ENCODE data around the gene CNTNAP2.

The CNTNAP2 gene

DNA sequence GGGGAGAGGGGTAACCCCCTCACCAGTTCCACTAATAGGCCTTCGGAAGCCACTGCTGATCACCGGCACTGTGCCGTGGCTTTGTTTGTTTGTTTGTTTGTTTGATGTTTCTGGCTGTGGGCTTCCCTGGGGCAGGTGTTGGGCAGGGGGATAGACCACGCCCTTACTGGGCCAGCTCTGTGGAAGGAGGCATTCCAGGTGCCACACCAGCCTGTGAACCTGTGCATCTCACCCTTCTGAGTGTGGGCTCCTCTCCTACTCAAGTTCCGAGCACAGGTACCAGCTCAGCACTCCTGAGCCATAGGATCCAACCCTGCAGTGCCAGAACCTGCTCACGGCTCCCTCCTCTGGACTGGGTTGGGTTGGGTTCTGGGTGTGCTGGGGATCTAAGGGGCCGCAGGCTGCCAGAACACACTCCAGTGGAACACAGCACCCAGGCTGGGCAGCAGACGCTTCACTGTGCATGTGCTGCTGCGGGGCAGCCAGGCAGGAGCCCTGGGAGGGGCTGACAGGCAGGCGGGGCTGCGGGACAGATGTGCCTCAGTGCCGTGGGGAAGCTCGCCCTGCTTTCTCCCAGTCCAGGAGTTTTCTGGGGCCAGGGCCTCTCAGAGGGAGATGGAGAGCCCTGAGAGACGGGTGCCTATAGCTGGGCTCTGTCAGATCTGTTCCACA, 1053.9 kb downstream of the CNTNAP2 start:
- no peak for DNase-seq

DNA sequence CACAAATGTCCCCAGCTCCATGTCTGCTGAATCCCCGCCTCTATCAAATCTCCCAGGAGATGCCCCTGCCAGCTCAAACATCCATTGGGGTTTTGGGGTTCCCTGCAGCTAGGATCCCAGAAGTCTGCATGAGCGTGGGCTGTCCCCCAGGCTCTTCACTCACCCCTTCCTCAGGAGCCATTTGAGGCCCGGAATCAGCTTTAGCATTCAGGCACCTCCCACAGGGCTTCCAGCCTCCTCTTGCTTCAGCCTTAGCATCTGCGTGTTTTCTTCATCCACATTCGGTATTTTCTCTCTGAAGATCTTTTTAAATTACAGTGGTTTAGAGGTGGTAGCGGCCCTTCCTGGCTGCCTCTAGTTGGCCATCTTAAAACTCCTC, 1054.4 kb downstream of the CNTNAP2 start:
- no peak for DNase-seq

DNA sequence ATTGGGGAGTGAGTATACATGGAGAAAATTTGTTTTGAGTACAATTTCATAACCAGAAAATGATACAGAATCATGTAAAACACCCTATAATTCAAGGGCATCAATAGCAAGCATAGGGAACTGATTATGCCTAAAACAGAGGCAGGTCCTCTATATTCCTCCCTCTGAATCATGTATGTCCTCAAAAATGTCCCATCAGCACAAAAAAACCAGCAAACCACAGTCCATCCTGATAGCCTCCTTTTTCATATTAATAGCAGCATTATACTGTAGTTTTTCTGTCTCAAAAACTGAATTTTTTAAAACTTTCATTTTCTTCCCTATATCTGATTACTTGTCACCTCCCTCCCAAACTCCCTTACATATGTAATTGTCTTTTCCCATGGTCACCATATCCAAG, 1057.3 kb downstream of the CNTNAP2 start:
- DNase-seq: no peak

DNA sequence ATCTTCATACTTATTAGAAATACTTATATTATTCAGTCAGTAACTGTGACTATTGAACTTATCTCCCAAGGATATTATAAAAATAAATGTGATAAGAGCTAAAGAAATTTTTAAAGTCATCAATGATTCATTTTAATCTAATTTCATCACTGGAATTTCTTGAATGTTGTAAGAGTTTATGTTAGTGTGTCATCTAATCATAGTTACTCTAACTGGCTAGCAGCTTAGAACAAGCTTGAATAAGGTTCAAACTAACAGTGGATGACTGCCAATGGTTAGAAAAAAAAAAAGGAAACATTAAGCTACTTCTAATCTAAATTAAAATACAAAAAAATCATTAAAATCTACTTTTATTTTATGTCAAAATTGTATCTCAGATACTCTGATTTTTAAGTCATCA, 1066.3 kb downstream of the CNTNAP2 start:
- DNase-seq: no peak

DNA sequence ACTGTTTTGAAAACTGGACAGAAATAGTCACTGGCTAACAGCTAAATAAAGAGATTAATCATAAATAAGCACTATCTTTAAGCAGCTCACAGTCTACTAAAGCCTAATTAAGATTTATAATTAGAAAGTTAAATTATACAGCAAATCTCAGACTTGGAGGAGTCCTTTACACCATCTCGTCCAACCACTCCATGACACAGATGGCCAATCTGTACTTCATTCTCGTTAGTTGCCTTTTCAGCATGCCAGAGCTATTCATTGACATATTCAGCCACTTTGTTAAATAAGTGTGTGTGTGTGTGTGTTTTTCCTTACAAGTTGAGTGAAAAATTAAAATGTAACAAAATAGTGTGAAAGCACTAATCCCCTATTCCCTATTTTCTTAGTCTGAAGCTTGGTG, 1066.7 kb downstream of the CNTNAP2 start:
- no peak for DNase-seq

DNA sequence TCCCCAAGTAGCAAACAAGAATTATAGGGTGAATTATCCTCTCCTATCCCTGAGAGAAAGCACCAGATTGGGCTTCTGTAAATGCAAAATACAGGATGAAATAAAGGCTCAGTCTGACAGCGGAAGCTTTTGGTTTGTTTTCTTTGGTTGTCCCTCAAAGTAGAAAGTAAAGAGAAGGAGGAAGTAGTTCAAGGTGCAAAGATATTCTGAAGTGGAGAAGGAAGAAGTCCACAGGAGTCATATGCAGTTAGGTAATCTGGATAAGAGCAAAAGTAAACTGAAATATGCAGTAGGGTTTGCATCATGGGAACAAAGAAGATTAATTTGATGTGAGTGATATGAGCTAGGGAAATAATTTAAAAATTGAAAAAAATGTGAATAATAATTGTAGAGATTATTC, 1071.9 kb downstream of the CNTNAP2 start:
- no peak for DNase-seq

DNA sequence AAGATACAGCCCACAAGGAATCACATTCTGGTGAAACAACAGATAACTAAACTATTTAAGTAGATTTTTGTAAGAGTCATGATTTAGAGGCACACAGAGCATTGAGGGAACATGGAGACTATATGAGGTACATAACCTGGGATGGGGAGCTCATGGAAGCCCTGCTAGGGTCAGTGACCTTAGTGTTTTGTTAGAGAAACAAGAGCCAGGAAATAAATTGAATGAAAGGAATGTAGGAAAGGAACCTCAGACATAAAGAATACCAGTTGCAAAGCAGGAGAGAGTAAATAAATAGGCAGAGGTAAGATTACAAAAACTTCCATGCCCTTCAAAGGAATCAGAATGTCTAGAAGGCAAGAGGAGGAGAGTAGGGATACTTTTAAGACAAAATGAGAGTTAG, 1076.9 kb downstream of the CNTNAP2 start:
- DNase-seq: no peak

DNA sequence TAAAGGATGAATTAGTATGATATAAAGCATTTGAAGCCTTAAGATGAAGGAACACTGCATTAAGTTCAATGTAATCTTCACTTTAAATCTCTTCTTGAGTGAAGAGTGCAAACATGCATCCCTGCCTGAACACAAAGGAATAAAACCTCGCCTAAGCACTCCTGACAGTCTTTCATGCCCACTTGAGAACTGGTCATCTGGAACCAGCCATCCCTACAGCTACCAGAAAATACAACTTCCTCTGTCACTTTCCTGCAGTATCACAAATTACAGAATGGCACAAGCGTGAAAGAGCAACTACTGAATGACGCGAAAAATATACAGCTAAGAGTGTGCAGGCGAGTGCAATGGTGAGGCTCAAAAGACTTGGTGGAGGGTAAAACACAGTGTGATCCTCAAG, 1079.9 kb downstream of the CNTNAP2 start:
- no peak for DNase-seq

DNA sequence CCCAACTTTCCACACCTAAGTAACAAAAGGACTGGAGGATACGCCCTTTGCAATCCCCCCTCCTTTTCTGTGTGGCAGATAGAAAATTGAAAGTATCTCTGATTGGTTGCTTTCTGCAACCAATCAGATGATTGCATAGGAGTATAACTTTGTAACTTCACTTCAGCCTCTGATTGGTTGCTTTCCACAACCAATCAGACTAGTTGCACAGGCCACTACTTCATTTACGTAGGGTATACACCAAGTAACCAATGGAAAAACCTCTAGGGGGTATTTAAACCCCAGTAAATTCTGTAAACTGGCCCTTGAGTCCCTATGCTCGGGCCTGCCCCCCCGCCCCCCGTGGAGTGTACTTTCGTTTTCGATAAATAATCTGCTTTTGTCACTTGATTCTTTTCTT, 1080.4 kb downstream of the CNTNAP2 start:
- DNase-seq: no peak

DNA sequence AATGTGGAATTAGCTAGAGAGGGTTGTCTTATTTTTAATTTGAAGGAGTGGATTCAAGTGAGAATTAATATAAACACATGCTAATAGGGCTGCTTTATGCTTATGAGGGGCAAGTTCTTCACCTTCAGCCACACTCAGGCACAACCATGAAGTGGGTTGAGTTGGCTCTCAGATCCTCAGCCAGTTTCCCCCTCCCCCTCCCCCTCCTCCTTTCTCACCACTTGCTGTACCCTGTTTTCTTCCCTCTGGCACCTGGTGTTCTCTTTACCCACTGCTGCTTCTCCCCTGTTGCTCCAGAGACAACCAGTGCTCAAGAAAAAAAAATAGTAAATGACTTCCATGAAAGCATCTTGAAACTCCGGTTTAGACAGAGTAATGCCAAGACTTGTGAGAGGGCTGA, 1083.3 kb downstream of the CNTNAP2 start:
- DNase-seq: no peak

DNA sequence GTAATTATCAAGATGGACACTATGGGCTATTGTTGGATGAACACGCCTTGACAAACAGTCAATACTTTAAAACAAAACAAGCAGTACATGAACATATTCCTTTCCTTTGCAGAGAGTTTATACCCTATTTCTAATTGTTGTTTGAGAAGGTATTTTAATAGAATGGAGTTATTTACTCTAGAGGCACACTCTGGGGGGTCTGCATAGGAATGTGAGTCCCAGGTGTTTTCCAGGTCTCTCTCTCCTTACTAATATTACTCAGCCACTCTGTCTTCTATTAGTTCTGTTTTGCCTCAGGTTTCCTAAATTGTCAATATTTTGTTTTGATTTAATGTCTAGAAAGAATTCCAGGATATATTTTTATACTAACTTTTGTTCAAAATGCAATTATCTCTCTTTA, 1091.4 kb downstream of the CNTNAP2 start:
- no peak for DNase-seq

DNA sequence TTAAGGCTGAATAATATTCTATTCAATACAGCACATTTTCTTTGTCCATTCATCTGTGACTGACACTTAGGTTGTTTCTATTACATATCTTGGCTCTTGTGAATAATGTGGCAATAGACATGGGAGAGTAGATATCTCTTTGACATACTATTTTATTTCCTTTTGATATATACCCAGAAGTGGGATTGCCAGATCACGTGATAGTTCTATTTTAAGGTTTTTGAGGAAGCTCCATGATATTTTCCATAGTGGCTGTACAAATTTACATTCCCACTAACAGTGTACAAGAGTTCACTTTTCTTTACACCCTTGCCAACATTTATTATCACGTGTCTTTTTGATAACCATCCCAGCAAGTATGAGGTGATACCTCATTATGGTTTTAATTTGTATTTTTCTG, 1114.7 kb downstream of the CNTNAP2 start:
- DNase-seq: no peak

DNA sequence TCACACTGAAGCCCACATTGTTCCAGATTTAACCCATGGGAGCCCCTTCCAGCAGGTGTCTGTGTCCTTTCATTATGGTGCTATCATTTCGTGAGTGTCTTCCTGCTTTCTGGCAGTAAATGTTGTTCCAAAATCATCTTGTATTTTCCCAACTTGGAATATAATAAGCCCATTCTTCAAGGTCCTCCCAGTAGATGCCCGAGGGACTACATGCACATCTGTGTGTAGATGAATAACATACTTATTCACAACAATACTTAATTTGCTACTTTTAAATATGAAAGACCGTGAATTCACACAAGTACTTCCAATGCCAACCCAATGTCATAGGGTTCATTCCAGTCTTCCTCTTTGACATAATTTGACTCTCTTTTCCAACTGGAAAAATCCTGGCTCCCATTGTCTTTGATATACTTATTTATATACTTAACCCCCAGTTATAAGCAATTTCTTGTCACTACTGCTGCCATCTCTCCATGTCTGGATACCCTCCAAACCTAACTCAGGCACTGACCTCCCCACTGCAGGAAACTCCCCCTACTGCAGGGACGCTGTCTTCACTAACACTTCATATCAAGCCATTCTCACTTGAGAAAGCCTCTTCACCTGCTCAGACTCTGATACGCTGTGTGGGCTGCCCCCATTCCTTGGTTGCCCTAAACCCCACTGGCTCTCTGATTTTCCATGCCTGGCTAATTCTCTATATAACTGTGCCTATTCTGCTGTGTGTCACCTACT, 1119.2 kb downstream of the CNTNAP2 start:
- no peak for DNase-seq

DNA sequence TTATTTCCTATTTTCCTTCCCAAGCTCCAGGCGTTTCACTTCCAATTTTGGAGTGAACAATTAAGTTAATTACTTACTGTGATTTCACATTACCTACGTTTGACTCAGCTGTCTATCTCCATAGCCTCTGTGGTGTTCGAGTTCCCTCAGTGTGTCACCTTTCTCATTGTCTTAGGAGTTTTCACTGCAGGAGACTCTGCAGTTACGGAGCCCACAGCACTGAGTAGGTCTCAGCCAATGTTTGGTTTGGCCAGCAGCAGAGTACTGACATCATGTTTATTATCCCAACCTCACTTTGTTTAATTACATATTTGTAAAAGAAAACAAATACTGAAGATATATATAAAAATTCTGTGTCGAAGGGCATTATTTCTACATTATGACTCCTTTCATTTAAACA, 1123.9 kb downstream of the CNTNAP2 start:
- DNase-seq: no peak

DNA sequence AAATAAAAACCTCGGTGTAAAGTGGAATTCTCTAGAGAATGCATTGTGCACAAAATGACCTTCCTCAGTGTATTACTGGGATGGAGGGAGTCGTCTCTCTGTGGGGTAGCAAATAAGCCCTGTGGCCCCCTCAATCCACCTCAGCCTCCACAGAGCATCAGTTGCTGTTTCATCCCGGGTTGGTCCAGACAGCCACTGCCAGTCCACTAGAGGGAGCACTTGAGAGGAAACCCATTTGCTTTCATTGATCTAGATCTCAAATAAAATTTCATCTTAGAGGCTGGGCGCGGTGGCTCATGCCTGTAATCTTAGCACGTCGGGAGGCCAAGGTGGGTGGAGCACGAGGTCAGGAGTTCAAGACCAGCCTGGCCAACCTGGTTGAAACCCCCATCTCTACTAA, 1128.7 kb downstream of the CNTNAP2 start:
- no peak for DNase-seq

DNA sequence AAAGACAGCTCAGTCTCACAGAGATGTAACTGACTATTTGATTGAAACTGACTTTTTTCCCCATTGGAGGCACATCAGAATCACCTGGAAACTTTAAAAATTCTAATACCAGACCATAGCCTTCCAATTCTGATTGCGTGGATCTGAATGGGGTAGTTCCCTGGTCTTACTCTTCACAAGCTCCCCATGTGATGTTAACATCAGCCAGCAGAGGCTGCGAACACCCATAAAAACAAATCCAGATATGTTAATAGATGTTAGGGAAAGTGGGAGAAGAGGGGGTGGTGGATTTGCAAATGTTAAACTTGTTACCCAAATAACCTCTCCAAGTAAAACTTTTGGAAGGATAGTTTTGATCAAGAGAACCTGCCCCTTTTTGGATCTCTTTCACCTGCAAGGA, 1133.4 kb downstream of the CNTNAP2 start:
- DNase-seq: no peak

DNA sequence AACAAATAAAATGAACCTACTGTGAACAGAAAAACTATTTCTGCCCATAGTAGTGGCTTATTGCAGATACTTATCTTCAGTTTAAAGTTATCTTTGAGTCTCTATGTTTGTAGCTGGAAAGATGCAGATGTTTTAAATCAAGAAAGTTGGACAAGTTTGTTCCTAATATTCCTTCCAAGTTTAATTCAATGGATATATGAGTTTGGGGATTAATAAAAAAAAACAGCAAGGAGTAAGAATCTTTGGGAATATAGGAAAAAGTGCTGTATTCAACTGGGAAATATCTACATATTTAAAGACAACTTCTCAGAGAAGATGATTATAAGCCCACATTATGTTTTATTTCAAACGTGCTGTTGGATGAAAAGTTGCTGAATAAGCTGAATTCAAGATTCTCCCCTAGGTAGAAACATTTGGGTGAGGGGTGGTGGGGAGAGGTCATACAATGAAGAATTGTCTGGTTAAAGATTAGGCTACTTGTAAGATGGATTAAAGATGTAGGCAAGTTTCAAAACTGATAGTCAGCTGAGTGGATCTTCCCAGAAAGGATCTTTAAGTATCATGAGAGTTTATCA, 1135.2 kb downstream of the CNTNAP2 start:
- DNase-seq: no peak

DNA sequence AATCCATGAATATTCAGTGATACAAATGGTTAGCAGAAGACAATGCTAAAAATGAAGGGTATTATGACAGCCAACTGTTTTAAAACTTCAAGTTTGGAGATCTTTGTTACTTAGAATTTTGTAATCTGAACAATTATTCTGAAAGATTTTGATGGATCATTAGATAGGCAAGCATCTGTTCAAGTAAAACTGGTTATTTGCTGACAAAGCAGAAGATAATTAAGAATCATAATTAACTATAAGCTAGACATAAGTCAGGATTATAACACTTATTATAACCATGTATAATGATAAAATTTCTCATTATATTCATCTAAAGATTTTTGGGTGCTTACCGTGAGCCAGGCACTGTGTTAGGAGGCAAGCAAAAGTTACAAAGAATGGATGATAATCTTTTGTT, 1145.1 kb downstream of the CNTNAP2 start:
- no peak for DNase-seq

DNA sequence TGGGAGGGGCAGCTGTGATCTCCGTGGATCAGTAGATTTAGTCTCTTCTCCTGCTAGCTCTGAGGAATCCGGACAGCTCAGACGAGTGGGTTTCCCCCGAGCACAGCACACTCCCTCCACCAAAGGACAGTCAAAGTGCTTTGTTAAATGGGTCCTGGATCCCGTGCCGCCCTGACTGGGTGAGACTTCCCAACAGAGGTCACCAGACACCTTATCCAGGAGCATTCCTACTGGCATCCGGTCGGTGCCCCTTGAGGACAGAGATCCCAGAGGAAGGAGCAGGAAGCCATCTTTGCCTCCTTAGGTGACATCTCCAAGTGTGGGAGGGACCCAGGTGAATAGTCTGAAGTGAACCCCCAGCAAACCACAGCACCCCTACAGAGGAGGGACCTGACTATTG, 1148.9 kb downstream of the CNTNAP2 start:
- DNase-seq: no peak

DNA sequence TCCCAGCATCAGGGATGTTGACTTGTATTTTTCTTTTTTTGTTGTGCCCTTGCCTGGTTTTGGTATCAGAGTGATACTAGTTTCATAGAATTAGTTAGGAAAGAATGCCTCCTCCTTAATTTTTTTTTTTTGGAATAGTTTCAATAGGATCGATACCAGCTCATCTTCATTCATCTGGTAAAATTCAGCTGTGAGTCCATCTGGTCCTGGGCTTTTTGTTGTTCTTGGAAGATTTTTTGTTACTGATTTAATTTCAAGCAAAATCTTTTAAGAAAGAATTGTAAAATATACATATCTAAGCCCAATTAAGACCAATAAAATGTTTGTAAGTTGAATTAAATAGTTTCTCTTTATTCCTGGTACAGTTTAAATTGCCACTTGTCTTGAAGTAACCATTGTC, 1159.5 kb downstream of the CNTNAP2 start:
- DNase-seq: no peak

DNA sequence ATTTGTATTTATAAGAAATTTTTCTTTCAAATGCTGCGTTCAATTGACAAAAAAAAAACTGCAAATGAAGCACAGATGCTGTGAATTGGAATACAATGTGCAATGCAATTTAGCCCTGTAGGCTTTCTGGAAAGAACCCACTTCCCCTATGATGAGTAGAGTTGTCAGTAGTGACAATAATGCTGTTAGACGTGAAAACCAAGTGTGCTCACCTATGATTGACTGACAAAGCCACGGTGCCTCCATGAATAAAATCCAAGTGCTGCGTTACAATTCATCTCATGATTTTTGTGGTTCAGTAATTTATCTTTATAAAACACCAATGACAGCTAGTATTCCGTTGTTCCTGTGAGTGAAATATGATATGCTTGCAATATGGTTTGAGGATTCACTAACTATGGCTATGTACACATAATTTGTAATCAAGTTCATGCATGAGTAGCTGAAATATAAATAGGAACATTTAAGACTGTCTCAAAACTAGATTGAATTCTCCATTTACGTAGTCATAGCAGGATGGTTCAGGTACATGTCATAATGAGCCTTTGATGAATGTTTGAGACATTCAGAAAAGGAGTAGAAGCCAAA, 1160.3 kb downstream of the CNTNAP2 start:
- DNase-seq: no peak

DNA sequence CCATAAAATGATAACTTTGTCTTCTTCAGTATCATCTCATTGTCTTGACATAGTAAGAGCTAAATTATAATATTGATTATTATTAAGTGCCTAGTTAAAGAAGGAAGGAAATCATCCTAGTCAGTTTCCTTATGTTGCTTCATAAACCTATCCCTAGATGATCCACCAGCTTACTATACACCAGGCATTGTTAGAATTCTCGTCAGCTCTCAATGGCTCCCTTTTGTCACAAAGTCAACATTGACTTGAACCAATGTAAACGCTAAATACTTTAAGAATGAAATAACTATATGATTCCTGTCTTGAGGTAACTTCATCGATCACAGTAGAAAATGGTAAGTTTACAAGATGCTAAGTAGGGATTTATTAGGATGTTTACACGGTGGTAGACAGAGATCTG, 1162.9 kb downstream of the CNTNAP2 start:
- DNase-seq: no peak

DNA sequence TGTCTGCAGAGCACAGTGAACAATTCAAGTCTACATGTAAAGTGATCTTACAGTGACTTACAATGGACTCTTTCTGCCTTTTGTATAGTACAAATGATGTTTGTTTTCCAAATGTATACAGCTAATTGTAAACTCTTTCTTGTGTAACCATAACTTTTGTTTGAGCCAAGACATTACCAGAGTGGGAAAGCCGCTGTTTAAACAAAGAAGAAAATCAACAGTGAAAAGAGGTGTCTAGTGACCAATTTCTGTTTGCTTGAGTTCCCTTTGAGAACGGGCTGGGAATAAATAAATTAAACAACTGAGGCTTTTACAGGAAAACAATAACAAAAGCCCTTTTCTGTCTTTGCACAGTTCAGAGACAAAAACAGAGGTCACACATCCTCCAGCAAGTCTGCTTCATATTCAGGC, 1163.4 kb downstream of the CNTNAP2 start:
- no peak for DNase-seq

DNA sequence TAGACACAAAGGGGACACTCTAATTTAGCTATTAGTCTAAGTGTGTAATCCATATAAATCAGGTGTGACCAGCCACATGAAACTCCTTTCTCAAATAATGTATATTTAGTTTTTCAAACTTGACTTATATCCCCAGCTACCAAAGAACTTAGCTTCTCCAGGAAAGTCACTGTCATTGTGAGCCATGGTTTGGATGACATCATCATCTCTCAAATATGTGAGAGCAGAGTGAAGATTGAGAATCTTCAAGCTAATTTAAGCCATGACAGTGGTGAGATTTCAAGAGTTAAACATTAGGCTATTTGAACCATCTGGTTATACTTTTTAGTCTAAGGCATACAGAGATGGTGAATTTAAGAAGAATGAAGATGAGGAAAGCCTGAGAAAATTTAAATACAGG, 1165.6 kb downstream of the CNTNAP2 start:
- no peak for DNase-seq

All from effector CD8-positive, alpha-beta T cell (primary cell).